Left ventricle myocardium inferior (tissue), 1 donor: ENCODE measurements around the gene BPGM. TPM values are rescaled to one million over a fixed set of nuclear protein-coding genes. Genes with fewer than 3 reads are reported as not detected.

Experiments
- DNase-seq: peaks from one replicate; pipeline ENCODE4 v3.0.0-alpha.2; 2020
- H3K27ac ChIP-seq: fragments of 200-600 bp; replicated peaks from 2 replicates; pipeline ENCODE4 v1.8.0; 2021
- H3K27me3 ChIP-seq: fragments of 200-600 bp; 2 replicates; pipeline ENCODE4 v1.8.0; 2021; ENCODE audit warnings: low read depth
- H3K36me3 ChIP-seq: fragments of 200-600 bp; 2 replicates; pipeline ENCODE4 v1.8.0; 2021
- H3K4me1 ChIP-seq: fragments of 200-600 bp; 2 replicates; pipeline ENCODE4 v1.8.0; 2021
- H3K4me3 ChIP-seq: fragments of 200-600 bp; 2 replicates; pipeline ENCODE4 v1.8.0; 2021; ENCODE audit warnings: mild to moderate bottlenecking, moderate library complexity
- H3K9me3 ChIP-seq: fragments of 200-600 bp; replicated peaks from 2 replicates; pipeline ENCODE4 v1.8.0; 2021
- CTCF ChIP-seq: fragments of 200-600 bp; IDR thresholded peaks from 2 replicates; pipeline ENCODE4 v1.8.0; 2021; ENCODE audit warnings: antibody characterized with exemption, mild to moderate bottlenecking, borderline replicate concordance
- intact Hi-C: fragments of 100-400 bp; cut with micrococcal nuclease; formaldehyde crosslinking; loops from one replicate; pipeline ENCODE4 v1.11.0; 2022
- total RNA-seq: library from RNA; stranded (reverse); fragmentation: NEBNext Ultra II Directional; extraction: Animal tissue kit (Norgen Biotek cat#: 25700); gene quantifications from one replicate; pipeline ENCODE4 v1.2.1, GENCODE V29; 2021
- donor health status: DM: no; HTN: yes; CAD: no; lungs with severe emphysema.

The BPGM gene
- total RNA-seq, 1 donor from 2014 or later, result 13.9 TPM

GRCh38 chr7:134712196-134712595 is 65.5 kb downstream of the BPGM start:
- intact Hi-C loops, result no loop called here
- Histone ChIP-seq H3K9me3 (no peaks in the 10 kb centered on the region), H3K4me1 (no peaks in the 10 kb centered on the region), H3K27me3 (no peaks in the 10 kb centered on the region), H3K36me3 (no peaks in the 10 kb centered on the region), H3K4me3 (no peak overlapping the region), H3K27ac (no peak overlapping the region)
- TF ChIP-seq CTCF, result no peak
- no peak for DNase-seq

GRCh38 chr7:134714470-134715205 is 68.0 kb downstream of the BPGM start:
- Histone ChIP-seq H3K4me1 (peaks cover under 1% of the 10 kb centered on the region), H3K4me3 (no peak overlapping the region), H3K27me3 (no peaks in the 10 kb centered on the region), H3K9me3 (no peaks in the 10 kb centered on the region), H3K27ac (no peak overlapping the region), H3K36me3 (no peaks in the 10 kb centered on the region)
- no peak for TF ChIP-seq CTCF
- intact Hi-C loops, result no loop called here
- DNase-seq, result no peak

GRCh38 chr7:134718211-134718875 is 71.7 kb downstream of the BPGM start:
- intact Hi-C loops, result no loop called here
- H3K27ac ChIP-seq, result no peak overlapping the region
- H3K36me3 ChIP-seq, result no peaks in the 10 kb centered on the region
- no peak overlapping the region for H3K4me3 ChIP-seq
- H3K27me3 ChIP-seq, result no peaks in the 10 kb centered on the region
- DNase-seq, result no peak
- no peaks in the 10 kb centered on the region for H3K9me3 ChIP-seq
- no peak for TF ChIP-seq CTCF
- H3K4me1 ChIP-seq, result peaks cover 15% of the 10 kb centered on the region

DNA sequence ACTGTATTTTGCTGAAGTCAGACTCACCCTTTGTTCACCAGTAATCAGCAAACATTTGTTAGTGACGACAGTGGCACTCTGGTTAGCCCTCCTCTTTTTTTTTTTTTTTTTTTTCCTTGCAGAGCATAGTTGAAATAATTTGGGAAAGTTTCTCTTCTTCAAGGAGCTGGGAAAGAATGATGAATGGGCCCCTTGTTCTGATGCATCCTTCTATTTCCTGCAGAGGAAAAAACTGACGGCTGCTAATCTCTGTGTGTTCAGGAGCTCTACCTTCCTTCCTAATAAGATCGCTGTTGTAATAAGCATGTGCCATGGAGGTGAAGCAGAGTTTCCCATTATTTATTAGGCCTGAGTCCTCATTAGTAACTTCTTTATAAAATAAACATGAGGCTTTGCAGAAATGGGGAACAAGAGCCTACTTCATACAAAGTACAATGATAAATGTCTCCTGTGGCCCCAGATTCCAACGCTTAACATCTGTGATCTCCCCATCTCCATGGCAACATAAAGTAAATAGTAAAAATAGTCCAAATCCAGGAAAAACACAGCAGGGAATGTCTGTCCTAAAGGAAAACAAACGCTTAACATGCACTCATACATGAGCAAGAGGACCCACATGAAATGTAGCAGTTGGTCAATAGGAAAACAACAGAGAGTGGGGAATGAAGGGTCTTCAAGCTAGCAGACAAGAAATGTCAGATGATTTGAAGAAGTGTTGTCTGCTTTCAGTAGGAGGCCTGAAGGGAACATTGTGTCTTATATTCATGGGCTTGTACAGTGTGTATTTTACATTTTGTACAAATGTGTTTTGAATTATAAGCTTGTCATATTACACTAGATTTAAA is 73.7 kb downstream of the BPGM start:
- no peaks in the 10 kb centered on the region for H3K36me3 ChIP-seq
- no peak for TF ChIP-seq CTCF
- H3K27ac ChIP-seq, result peak overlapping the region; percentile 72
- DNase-seq, result no peak
- peaks cover 26% of the 10 kb centered on the region for H3K4me1 ChIP-seq
- H3K4me3 ChIP-seq, result no peak overlapping the region
- intact Hi-C loops, result no loop called here
- H3K27me3 ChIP-seq, result no peaks in the 10 kb centered on the region
- no peaks in the 10 kb centered on the region for H3K9me3 ChIP-seq

DNA sequence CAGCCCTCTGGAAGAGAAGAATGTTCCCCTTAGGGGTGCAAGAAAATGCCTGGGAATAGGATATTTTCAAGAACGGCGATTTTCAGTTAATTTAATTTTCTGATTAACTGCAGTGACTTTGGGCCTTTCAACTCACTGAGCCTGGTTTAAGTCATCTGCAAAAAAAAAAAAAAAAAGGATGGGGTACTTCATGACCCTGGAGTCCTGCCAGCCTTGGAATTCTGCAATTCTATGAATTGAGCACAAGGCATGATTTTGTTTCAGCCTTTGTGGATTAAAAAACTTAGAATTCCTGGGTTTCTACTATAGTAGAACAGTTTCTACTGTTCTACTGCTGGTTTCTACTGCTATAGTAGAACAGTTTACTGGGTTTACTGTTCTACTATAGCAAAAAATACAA is 74.5 kb downstream of the BPGM start:
- Histone ChIP-seq H3K4me3 (no peak overlapping the region), H3K4me1 (peaks cover 26% of the 10 kb centered on the region), H3K36me3 (no peaks in the 10 kb centered on the region), H3K27me3 (no peaks in the 10 kb centered on the region), H3K9me3 (no peaks in the 10 kb centered on the region), H3K27ac (peak overlapping the region; percentile 72)
- DNase-seq, result no peak
- no peak for TF ChIP-seq CTCF
- intact Hi-C loops, result no loop called here
